NCI-H2029 treated with DMSO at 0.1 percent for 48 hours (cell line): Measurements from ENCODE around the gene PROM1.

Experiments
- DNase-seq: peaks from one replicate; lab custom pipeline; 2025; lab: John Stamatoyannopoulos, UW

The PROM1 gene

GRCh38 chr4:16027114-16027513 lies 56.7 kb downstream of the PROM1 start:
- DNase-seq: no peak

GRCh38 chr4:16026160-16026761 lies 57.6 kb downstream of the PROM1 start:
- DNase-seq: peak; percentile 36

GRCh38 chr4:16025268-16025667 lies 58.6 kb downstream of the PROM1 start:
- no peak for DNase-seq

- DNase-seq: no peak
Measured at GRCh38 chr4:16023776-16024408, 59.9 kb downstream of the PROM1 start.

GRCh38 chr4:16021804-16022560 lies 61.8 kb downstream of the PROM1 start:
- DNase-seq: no peak

GRCh38 chr4:16019649-16020048 lies 64.2 kb downstream of the PROM1 start:
- DNase-seq: no peak

- DNase-seq: no peak
Measured at GRCh38 chr4:16018841-16019240, 65.0 kb downstream of the PROM1 start.

- no peak for DNase-seq
Measured at GRCh38 chr4:16018061-16018676, 65.7 kb downstream of the PROM1 start.

- DNase-seq: no peak
Measured at GRCh38 chr4:16016536-16016935, 67.3 kb downstream of the PROM1 start.

GRCh38 chr4:16011173-16011572 lies 72.7 kb downstream of the PROM1 start:
- DNase-seq: no peak

- DNase-seq: no peak
Measured at GRCh38 chr4:16009153-16009552, 74.7 kb downstream of the PROM1 start.

GRCh38 chr4:16007471-16008095 lies 76.2 kb downstream of the PROM1 start:
- no peak for DNase-seq

- no peak for DNase-seq
Measured at GRCh38 chr4:16006771-16007446, 76.9 kb downstream of the PROM1 start.

GRCh38 chr4:16005676-16006075 lies 78.1 kb downstream of the PROM1 start:
- no peak for DNase-seq

- peak; percentile 48 for DNase-seq
Measured at GRCh38 chr4:16001484-16001858, 82.4 kb downstream of the PROM1 start.

- no peak for DNase-seq
Measured at GRCh38 chr4:16000708-16001483, 82.9 kb downstream of the PROM1 start.

GRCh38 chr4:15996773-15997172 lies 87.0 kb downstream of the PROM1 start:
- no peak for DNase-seq

GRCh38 chr4:15995826-15996225 lies 88.0 kb downstream of the PROM1 start:
- DNase-seq: no peak

- no peak for DNase-seq
Measured at GRCh38 chr4:15992167-15992485, 91.7 kb downstream of the PROM1 start.

GRCh38 chr4:15990570-15991285 lies 93.1 kb downstream of the PROM1 start:
- DNase-seq: no peak

GRCh38 chr4:15989424-15989823 lies 94.4 kb downstream of the PROM1 start:
- DNase-seq: no peak
